ENCODE measurements around the gene LCN10. TPM values are rescaled to one million over a fixed set of nuclear protein-coding genes. Genes with fewer than 3 reads are reported as not detected.

LCN10 gene
- total RNA-seq, 4 donors from 2014 or later, result 3.5 to 10.2 (median 5.0) TPM

GRCh38 chr9:136754626-136755301 is 12.0 kb upstream of the LCN10 start:
- ATAC-seq (ENCODE audit: low FRiP score), result no peak
- TF ChIP-seq CTCF (IDR thresholded peaks at IDR 0.05), result no peak
- no peak for DNase-seq (ENCODE audit: low spot score)

- no peak for TF ChIP-seq CTCF (IDR thresholded peaks at IDR 0.05)
- DNase-seq (ENCODE audit: low spot score), result no peak
- no peak for ATAC-seq (ENCODE audit: low FRiP score)
Observed at GRCh38 chr9:136754059-136754572, 11.4 kb upstream of the LCN10 start.

DNA sequence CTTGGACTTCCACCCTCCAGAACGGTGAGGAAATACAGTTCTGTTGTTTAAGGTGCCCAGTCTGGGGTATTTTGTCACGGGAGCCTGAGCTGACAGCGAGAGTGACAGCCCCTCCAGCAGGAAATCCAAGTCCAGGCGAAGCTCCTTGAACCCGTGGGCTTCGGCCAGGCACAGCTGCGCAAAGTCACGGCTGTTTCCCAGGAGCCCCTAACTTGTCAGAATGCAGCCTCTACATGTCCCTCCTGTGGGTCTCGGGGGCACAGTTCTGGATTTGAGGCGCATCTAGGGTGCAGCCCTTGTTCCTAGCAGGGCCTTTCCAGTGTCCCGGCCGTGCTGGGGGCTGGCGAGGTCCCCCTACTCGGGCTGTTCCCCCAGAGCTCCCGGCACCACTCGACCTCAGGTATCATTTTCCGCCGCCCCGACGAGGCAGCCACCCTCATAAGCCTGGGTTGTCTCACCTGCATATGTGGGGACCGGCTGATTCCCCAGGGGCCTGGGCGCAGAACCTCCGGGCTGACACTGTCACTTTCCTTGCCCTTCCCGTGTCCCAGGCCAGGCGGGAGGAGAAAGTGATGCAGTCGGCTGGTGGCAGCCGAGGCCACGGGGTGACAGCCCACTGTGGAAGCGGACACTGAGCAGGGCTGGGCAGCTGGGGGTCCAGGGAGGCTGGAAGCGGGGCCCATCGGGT is 10.8 kb upstream of the LCN10 start:
- DNase-seq (ENCODE audit: low spot score), result no peak
- TF ChIP-seq CTCF (IDR thresholded peaks at IDR 0.05), result no peak
- ATAC-seq (ENCODE audit: low FRiP score), result no peak

- no peak for DNase-seq (ENCODE audit: low spot score)
- TF ChIP-seq CTCF (IDR thresholded peaks at IDR 0.05), result no peak
- ATAC-seq (ENCODE audit: low FRiP score), result no peak
Observed at GRCh38 chr9:136751814-136752213, 9.1 kb upstream of the LCN10 start.

- TF ChIP-seq CTCF (IDR thresholded peaks at IDR 0.05), result no peak
- ATAC-seq (ENCODE audit: low FRiP score) (no peak), DNase-seq (ENCODE audit: low spot score) (no peak)
Observed at GRCh38 chr9:136751244-136751643, 8.5 kb upstream of the LCN10 start.

GRCh38 chr9:136750526-136750925 is 7.8 kb upstream of the LCN10 start:
- no peak for ATAC-seq (ENCODE audit: low FRiP score)
- no peak for TF ChIP-seq CTCF (IDR thresholded peaks at IDR 0.05)
- no peak for DNase-seq (ENCODE audit: low spot score)

Measured in omental fat pad (tissue), 4 donors.